ENCODE results near the gene PROM2. TPM values are rescaled to one million over a fixed set of nuclear protein-coding genes. Genes with fewer than 3 reads are reported as not detected.

The PROM2 gene
- total RNA-seq, 6 experiments from 2014 or later, result 0.12 to 0.68 (median 0.35) TPM; not detected in 1

GRCh38 chr2:95299961-95300360 is 25.7 kb downstream of the PROM2 start:
- no peak for DNase-seq
- no peak overlapping the region for H3K4me3 Mint-ChIP-seq
- no peaks in the 10 kb centered on the region for H3K4me1 Mint-ChIP-seq (ENCODE audit: low read depth)
- H3K27me3 Mint-ChIP-seq (ENCODE audit: insufficient read depth), result peaks cover 33% of the 10 kb centered on the region
- H3K27ac Mint-ChIP-seq, result no peak overlapping the region
- H3K36me3 Mint-ChIP-seq (ENCODE audit: low read depth), result no peaks in the 10 kb centered on the region
- TF ChIP-seq CTCF (IDR thresholded peaks at IDR 0.05), result no peak
- no peaks in the 10 kb centered on the region for H3K9me3 Mint-ChIP-seq

- Mint-ChIP-seq H3K4me1 (ENCODE audit: low read depth) (no peaks in the 10 kb centered on the region), H3K27ac (no peak overlapping the region), H3K4me3 (no peak overlapping the region), H3K36me3 (ENCODE audit: low read depth) (no peaks in the 10 kb centered on the region), H3K27me3 (ENCODE audit: insufficient read depth) (peaks cover 30% of the 10 kb centered on the region), H3K9me3 (no peaks in the 10 kb centered on the region)
- TF ChIP-seq CTCF (IDR thresholded peaks at IDR 0.05), result no peak
- no peak for DNase-seq
Observed at GRCh38 chr2:95300450-95300849, 26.2 kb downstream of the PROM2 start.

GRCh38 chr2:95301186-95301585 is 26.9 kb downstream of the PROM2 start:
- no peak for DNase-seq
- no peak overlapping the region for H3K4me3 Mint-ChIP-seq
- H3K27me3 Mint-ChIP-seq (ENCODE audit: insufficient read depth), result peaks cover 30% of the 10 kb centered on the region
- no peaks in the 10 kb centered on the region for H3K9me3 Mint-ChIP-seq
- H3K4me1 Mint-ChIP-seq (ENCODE audit: low read depth), result no peaks in the 10 kb centered on the region
- no peaks in the 10 kb centered on the region for H3K36me3 Mint-ChIP-seq (ENCODE audit: low read depth)
- H3K27ac Mint-ChIP-seq, result no peak overlapping the region
- TF ChIP-seq CTCF (IDR thresholded peaks at IDR 0.05), result no peak

GRCh38 chr2:95301876-95302641 is 27.8 kb downstream of the PROM2 start:
- Mint-ChIP-seq H3K4me1 (ENCODE audit: low read depth) (no peaks in the 10 kb centered on the region), H3K4me3 (no peak overlapping the region), H3K27me3 (ENCODE audit: insufficient read depth) (peaks cover 29% of the 10 kb centered on the region), H3K9me3 (no peaks in the 10 kb centered on the region), H3K36me3 (ENCODE audit: low read depth) (no peaks in the 10 kb centered on the region), H3K27ac (no peak overlapping the region)
- DNase-seq, result no peak
- TF ChIP-seq CTCF (IDR thresholded peaks at IDR 0.05), result no peak

- Mint-ChIP-seq H3K4me1 (ENCODE audit: low read depth) (no peaks in the 10 kb centered on the region), H3K9me3 (no peaks in the 10 kb centered on the region), H3K4me3 (no peak overlapping the region), H3K36me3 (ENCODE audit: low read depth) (no peaks in the 10 kb centered on the region), H3K27me3 (ENCODE audit: insufficient read depth) (peaks cover 24% of the 10 kb centered on the region), H3K27ac (no peak overlapping the region)
- no peak for DNase-seq
- no peak for TF ChIP-seq CTCF (IDR thresholded peaks at IDR 0.05)
Observed at GRCh38 chr2:95303191-95303919, 29.1 kb downstream of the PROM2 start.

Measured in HFFc6 (cell line).